H9 (cell line): ENCODE data around the gene ROPN1L. TPM values are rescaled to one million over a fixed set of nuclear protein-coding genes. Genes with fewer than 3 reads are reported as not detected.
A peak's percentile ranks its signal among the peaks of the same experiment; 100 is the strongest.

Experiments used
- DNase-seq: peaks from one replicate; pipeline ENCODE4 v3.0.0-alpha.2; 2017
- H2AFZ ChIP-seq: one replicate; pipeline ENCODE4 v1.6.1; 2013; ENCODE audit warnings: mild to moderate bottlenecking, low read length, control low read depth, moderate library complexity
- H2AK5ac ChIP-seq: 2 replicates; pipeline ENCODE4 v1.6.1; 2013; ENCODE audit warnings: low read length, control low read depth, mixed read lengths; ENCODE audit not compliant: insufficient read length
- H2BK120ac ChIP-seq: one replicate; pipeline ENCODE4 v1.6.1; 2013; ENCODE audit warnings: low read depth, mild to moderate bottlenecking, low read length, control low read depth, inconsistent platforms; ENCODE audit not compliant: poor library complexity, severe bottlenecking
- H2BK12ac ChIP-seq: 2 replicates; pipeline ENCODE4 v1.6.1; 2013; ENCODE audit warnings: low read length, control low read depth, mixed read lengths, low read depth; ENCODE audit not compliant: insufficient read length
- H2BK15ac ChIP-seq: 2 replicates; pipeline ENCODE4 v1.6.1; 2013; ENCODE audit warnings: low read depth, low read length, control low read depth
- H2BK20ac ChIP-seq: one replicate; pipeline ENCODE4 v1.6.1; 2013; ENCODE audit warnings: low read depth, mild to moderate bottlenecking, low read length, control low read depth, inconsistent platforms; ENCODE audit not compliant: poor library complexity, severe bottlenecking
- H2BK5ac ChIP-seq: 2 replicates; pipeline ENCODE4 v1.6.1; 2013; ENCODE audit warnings: low read length, control low read depth, mixed read lengths; ENCODE audit not compliant: insufficient read length
- H3K14ac ChIP-seq: 2 replicates; pipeline ENCODE4 v1.6.1; 2013; ENCODE audit warnings: low read length, control low read depth; ENCODE audit not compliant: insufficient read depth
- H3K18ac ChIP-seq: 2 replicates; pipeline ENCODE4 v1.6.1; 2013; ENCODE audit warnings: low read depth, mild to moderate bottlenecking, mixed read lengths, low read length, control low read depth; ENCODE audit not compliant: insufficient read length
- H3K23ac ChIP-seq: 2 replicates; pipeline ENCODE4 v1.6.1; 2013; ENCODE audit warnings: low read length, control low read depth, mixed read lengths, low read depth; ENCODE audit not compliant: insufficient read length
- H3K23me2 ChIP-seq: 2 replicates; pipeline ENCODE4 v1.6.1; 2013; ENCODE audit warnings: low read depth, mild to moderate bottlenecking, mixed read lengths, low read length, control low read depth; ENCODE audit not compliant: insufficient read length, poor library complexity, severe bottlenecking
- H3K27ac ChIP-seq: 2 replicates; pipeline ENCODE4 v1.5.1; 2013; ENCODE audit warnings: low read length, control low read depth, mixed read lengths, low read depth; ENCODE audit not compliant: insufficient read length
- H3K27me3 ChIP-seq: 2 replicates; pipeline ENCODE4 v1.6.1; 2013; ENCODE audit warnings: low read length, control low read depth, inconsistent platforms; ENCODE audit not compliant: insufficient read depth
- H3K4ac ChIP-seq: 2 replicates; pipeline ENCODE4 v1.6.1; 2013; ENCODE audit warnings: low read depth, mild to moderate bottlenecking, control low read depth, inconsistent platforms, low read length, moderate library complexity
- H3K4me1 ChIP-seq: 2 replicates; pipeline ENCODE4 v1.6.1; 2013; ENCODE audit warnings: low read length, control low read depth, inconsistent platforms; ENCODE audit not compliant: insufficient read depth
- H3K4me2 ChIP-seq: 2 replicates; pipeline ENCODE4 v1.6.1; 2013; ENCODE audit warnings: low read length, control low read depth, mixed read lengths; ENCODE audit not compliant: insufficient read length, insufficient read depth
- H3K56ac ChIP-seq: 2 replicates; pipeline ENCODE4 v1.6.1; 2013; ENCODE audit warnings: low read depth, mild to moderate bottlenecking, mixed read lengths, low read length, control low read depth; ENCODE audit not compliant: insufficient read length
- H3K79me1 ChIP-seq: 2 replicates; pipeline ENCODE4 v1.6.1; 2013; ENCODE audit warnings: low read depth, mild to moderate bottlenecking, moderate library complexity, low read length, control low read depth, inconsistent platforms; ENCODE audit not compliant: insufficient read depth, poor library complexity, severe bottlenecking
- H3K79me2 ChIP-seq: 2 replicates; pipeline ENCODE4 v1.6.1; 2013; ENCODE audit warnings: low read length, control low read depth, inconsistent platforms; ENCODE audit not compliant: insufficient read depth
- H3K9ac ChIP-seq: 2 replicates; pipeline ENCODE4 v1.6.1; 2013; ENCODE audit warnings: low read length, control low read depth, mixed read lengths; ENCODE audit not compliant: insufficient read length; ENCODE audit errors: extremely low read depth
- H3K9me3 ChIP-seq: one replicate; pipeline ENCODE4 v1.6.1; 2013; ENCODE audit warnings: low read depth, low read length, inconsistent platforms; ENCODE audit not compliant: control insufficient read depth
- H3T11ph ChIP-seq: one replicate; pipeline ENCODE4 v1.6.1; 2013; ENCODE audit warnings: mild to moderate bottlenecking, low read length, control low read depth, inconsistent platforms
- H4K20me1 ChIP-seq: one replicate; pipeline ENCODE4 v1.6.1; 2013; ENCODE audit not compliant: control insufficient read depth, insufficient read length, insufficient read depth
- H4K5ac ChIP-seq: 2 replicates; pipeline ENCODE4 v1.6.1; 2013; ENCODE audit warnings: low read depth, mild to moderate bottlenecking, mixed read lengths, low read length, control low read depth; ENCODE audit not compliant: insufficient read length
- H4K8ac ChIP-seq: replicated peaks from 2 replicates; pipeline ENCODE4 v1.6.1; 2013; ENCODE audit warnings: low read length, control low read depth, mixed read lengths, low read depth; ENCODE audit not compliant: insufficient read length
- H4K91ac ChIP-seq: 2 replicates; pipeline ENCODE4 v1.6.1; 2013; ENCODE audit warnings: low read depth, mild to moderate bottlenecking, moderate library complexity, mixed read lengths, low read length, control low read depth; ENCODE audit not compliant: insufficient read length
- H3K27ac Mint-ChIP-seq, 3 experiments: 2 replicates in 2 of 3; 3 replicates in 1 of 3; pipeline ENCODE4 v1.8.0; 2020 to 2021; ENCODE audit warnings: mixed read lengths in 3 of 3, mild to moderate bottlenecking in 1 of 3, moderate library complexity in 1 of 3
- H3K27me3 Mint-ChIP-seq: 2 replicates; pipeline ENCODE4 v1.8.0; 2021; ENCODE audit warnings: low read depth, mild to moderate bottlenecking, moderate library complexity, mixed read lengths
- H3K36me3 Mint-ChIP-seq, 3 experiments: 2 replicates in 2 of 3; 3 replicates in 1 of 3; pipeline ENCODE4 v1.8.0; 2020 to 2021; ENCODE audit warnings: low read depth in 3 of 3, mixed read lengths in 3 of 3; ENCODE audit not compliant: insufficient read depth in 1 of 3
- H3K4me1 Mint-ChIP-seq, 2 experiments: 2 replicates each; pipeline ENCODE4 v1.8.0; 2020; ENCODE audit warnings: mixed read lengths in 2 of 2
- H3K4me3 Mint-ChIP-seq, 2 experiments: 2 replicates in 1 of 2; 3 replicates in 1 of 2; pipeline ENCODE4 v1.8.0; 2020 to 2021; ENCODE audit warnings: mild to moderate bottlenecking in 2 of 2, mixed read lengths in 2 of 2, moderate library complexity in 1 of 2
- H3K9me3 Mint-ChIP-seq, 2 experiments: 2 replicates in 1 of 2; 3 replicates in 1 of 2; pipeline ENCODE4 v1.8.0; 2020; ENCODE audit warnings: mild to moderate bottlenecking in 2 of 2, mixed read lengths in 2 of 2, moderate library complexity in 1 of 2
- CTCF ChIP-seq: fragments of 200-600 bp; sonication (generic); conservative IDR thresholded peaks from 3 replicates; pipeline ENCODE4 v1.8.0; 2021; ENCODE audit warnings: antibody characterized with exemption, mild to moderate bottlenecking
- WGBS: extraction: QIAGEN DNeasy Blood & Tissue Kit; methylation state at CpG from one replicate; pipeline ENCODE4 v1.1.7; 2013; ENCODE audit warnings: missing lambda C conversion rate, low lambda C conversion rate, mixed read lengths; ENCODE audit not compliant: insufficient read length; ENCODE audit errors: extremely low coverage; 5-methylcytosine and 5-hydroxymethylcytosine counted together
- total RNA-seq: library from RNA; stranded (reverse); gene quantifications from 2 replicates; pipeline ENCODE4 v1.2.1, GENCODE V29; 2021

Gene ROPN1L
- total RNA-seq, 1 experiment from 2014 or later: 0.37 TPM

- Histone ChIP-seq H3K14ac (no peak overlapping the region), H3K23ac (no peak overlapping the region), H2BK120ac (no peak overlapping the region), H3T11ph (no peak overlapping the region), H3K18ac (no peak overlapping the region), H2AK5ac (no peak overlapping the region), H2BK15ac (no peak overlapping the region), H4K20me1 (no peaks in the 10 kb centered on the region), H3K79me2 (no peaks in the 10 kb centered on the region), H4K5ac (no peak overlapping the region), H3K9me3 (no peaks in the 10 kb centered on the region), H2AFZ (no peak overlapping the region), H4K91ac (no peak overlapping the region), H3K56ac (no peak overlapping the region), H3K4ac (no peak overlapping the region), H3K27me3 (no peaks in the 10 kb centered on the region), H4K8ac (no peak overlapping the region), H3K79me1 (no peaks in the 10 kb centered on the region), H3K4me1 (no peaks in the 10 kb centered on the region), H3K9ac (no peak overlapping the region), H3K27ac (no peak overlapping the region), H2BK5ac (no peak overlapping the region), H2BK20ac (no peak overlapping the region), H2BK12ac (no peak overlapping the region), H3K23me2 (no peaks in the 10 kb centered on the region), H3K4me2 (no peak overlapping the region)
- WGBS: no CpG with 5 or more reads among the region's 1 CpG
- Mint-ChIP-seq H3K4me1 (no peaks in the 10 kb centered on the region), H3K27ac (peak overlapping the region in 1 of 3 experiments; percentile 62; a peak in 1 of 7 replicates), H3K9me3 (no peaks in the 10 kb centered on the region), H3K36me3 (peaks cover 19 to 72% (median 52%) of the 10 kb centered on the region in 3 experiments; a peak in 6 of 7 replicates), H3K27me3 (no peaks in the 10 kb centered on the region), H3K4me3 (no peak overlapping the region)
- no peak for TF ChIP-seq CTCF
- DNase-seq: no peak
These were observed 10.3 kb upstream of the ROPN1L start for GRCh38 chr5:10431415-10431814.
